LNCaP clone FGC (cell line): ENCODE results near the gene ELOVL2.

Experiments
- DNase-seq: peaks from one replicate; pipeline ENCODE4 v3.0.0-alpha.2; 2011; ENCODE audit warnings: low read depth
- H3K4me3 ChIP-seq: 2 replicates; pipeline ENCODE4 v1.5.1; 2011; ENCODE audit warnings: mild to moderate bottlenecking, low read depth, low read length, control low read depth
- TF ChIP-seq, protein P1 (sequence below): IDR thresholded peaks from 2 replicates; pipeline ENCODE4 v1.5.1; 2012; ENCODE audit warnings: mild to moderate bottlenecking; ENCODE audit not compliant: control insufficient read depth, insufficient read depth; ENCODE audit errors: extremely low read depth

ELOVL2 gene

DNA sequence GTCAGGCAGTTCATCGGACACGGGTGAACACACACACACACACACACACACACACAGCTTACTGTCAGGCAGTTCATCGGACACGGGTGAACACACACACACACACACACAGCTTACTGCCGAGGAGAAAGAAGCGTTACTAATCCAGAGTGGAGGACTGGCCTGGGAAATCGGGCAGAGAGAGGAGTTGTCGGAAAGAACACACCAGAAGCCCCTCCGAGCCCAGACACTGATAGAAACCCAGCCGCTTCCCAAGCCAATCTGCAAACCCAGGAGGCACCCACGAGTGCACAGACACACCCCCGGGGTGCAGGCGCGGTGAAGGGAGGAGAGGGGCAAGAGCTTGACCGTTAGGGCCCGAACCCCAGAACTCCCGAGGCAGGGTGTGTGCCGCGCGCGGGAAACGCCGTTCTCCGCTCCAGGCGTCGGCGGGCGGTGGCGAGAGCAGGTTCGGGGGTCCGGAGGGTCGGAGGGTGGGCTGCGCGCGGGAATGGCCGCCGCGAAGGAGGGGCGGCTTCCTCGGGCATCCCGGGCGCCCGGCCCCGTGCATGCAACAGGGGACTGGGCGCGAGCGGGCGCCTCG lies 636 bp downstream of the ELOVL2 start:
- H3K4me3 ChIP-seq = no peak overlapping the region
- TF ChIP-seq, protein P1, sequence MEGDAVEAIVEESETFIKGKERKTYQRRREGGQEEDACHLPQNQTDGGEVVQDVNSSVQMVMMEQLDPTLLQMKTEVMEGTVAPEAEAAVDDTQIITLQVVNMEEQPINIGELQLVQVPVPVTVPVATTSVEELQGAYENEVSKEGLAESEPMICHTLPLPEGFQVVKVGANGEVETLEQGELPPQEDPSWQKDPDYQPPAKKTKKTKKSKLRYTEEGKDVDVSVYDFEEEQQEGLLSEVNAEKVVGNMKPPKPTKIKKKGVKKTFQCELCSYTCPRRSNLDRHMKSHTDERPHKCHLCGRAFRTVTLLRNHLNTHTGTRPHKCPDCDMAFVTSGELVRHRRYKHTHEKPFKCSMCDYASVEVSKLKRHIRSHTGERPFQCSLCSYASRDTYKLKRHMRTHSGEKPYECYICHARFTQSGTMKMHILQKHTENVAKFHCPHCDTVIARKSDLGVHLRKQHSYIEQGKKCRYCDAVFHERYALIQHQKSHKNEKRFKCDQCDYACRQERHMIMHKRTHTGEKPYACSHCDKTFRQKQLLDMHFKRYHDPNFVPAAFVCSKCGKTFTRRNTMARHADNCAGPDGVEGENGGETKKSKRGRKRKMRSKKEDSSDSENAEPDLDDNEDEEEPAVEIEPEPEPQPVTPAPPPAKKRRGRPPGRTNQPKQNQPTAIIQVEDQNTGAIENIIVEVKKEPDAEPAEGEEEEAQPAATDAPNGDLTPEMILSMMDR = no peak
- DNase-seq = no peak

DNA sequence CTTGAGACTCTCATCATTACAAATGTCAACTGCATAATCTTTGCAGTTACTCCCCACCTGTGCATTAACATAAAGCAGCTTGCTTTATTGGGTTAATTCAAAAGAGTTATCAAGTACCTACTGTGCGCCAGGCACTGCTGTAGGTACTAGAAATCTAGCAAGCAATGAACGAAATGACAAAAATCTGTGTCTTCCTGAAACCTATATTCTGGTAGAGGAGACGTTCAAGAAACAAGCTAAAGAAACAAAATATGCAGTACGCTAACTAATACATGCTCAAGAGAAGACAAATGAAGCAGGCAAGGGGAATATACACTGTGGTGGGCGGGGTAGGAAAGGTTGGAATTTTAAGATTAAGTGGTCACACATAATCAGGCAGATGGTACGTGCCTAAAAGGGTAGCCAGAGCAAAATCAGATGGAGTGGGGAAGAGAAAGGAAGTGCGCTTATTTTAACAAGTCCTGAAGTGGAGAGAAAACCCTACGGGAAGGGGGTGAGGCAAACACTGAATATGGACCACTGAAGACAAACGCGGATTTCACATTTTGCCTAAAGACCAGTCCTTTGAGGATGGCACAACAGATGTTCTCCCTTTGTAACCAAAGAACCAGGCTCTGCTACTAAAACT lies 1.2 kb downstream of the ELOVL2 start:
- TF ChIP-seq, protein P1 = no peak
- DNase-seq = no peak
- H3K4me3 ChIP-seq = no peak overlapping the region

DNA sequence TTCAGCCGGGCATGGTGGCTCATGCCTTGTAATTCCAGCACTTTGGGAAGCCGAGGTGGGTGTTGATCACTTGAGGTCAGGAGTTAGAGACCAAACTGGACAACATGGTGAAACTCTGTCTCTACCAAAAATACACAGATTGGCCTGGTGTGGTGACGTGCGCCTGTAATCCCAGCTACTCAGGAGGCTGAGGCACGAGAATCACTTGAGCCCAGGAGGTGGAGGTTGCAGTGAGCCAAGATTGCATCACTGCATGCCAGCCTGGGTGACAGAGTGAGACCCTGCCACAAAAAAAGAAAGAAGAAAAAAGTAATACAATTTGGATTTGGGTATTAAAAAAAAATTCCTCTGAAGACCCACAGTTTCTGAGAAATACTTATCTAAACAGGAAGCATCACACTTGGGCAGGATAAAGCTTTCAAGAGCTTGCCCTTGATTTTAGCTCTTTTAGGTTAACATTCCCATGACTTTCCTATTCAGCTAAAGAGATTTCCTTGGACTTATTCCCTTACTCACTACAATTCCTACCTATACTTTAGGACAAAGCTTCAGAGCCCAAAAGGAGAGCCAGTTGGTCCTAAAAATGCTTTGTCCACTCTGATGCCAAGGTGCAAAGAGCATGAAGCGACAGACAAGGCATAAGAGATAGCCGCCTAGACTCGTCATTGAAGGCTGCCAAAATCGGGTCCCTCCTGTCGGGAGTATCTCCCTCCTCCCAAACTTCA lies 1.9 kb downstream of the ELOVL2 start:
- no peak overlapping the region for H3K4me3 ChIP-seq

DNA sequence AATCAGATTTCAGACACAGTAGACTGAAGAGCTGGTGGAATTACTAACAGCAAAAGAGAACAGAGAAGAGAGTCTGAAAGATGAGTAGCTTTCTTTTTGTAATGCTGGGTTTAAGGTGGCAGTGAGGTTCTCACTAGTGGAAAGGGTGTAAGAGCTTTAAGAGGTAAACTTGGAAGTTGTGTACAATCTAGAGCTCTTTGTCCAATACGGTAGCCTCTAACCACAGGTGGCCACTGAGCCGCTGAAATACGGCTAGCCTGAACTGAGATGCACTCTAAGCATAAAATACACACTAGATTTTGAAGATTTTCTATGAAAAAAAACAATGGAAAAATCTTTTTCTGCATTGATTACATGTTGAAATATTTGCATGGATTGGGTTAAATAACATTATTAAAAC lies 4.0 kb downstream of the ELOVL2 start:
- TF ChIP-seq, protein P1 = no peak
- H3K4me3 ChIP-seq = no peak overlapping the region
- DNase-seq = no peak

More for the DNA sequence above, 1.9 kb downstream of the ELOVL2 start:
- TF ChIP-seq, protein P1 = no peak
- DNase-seq = no peak

DNA sequence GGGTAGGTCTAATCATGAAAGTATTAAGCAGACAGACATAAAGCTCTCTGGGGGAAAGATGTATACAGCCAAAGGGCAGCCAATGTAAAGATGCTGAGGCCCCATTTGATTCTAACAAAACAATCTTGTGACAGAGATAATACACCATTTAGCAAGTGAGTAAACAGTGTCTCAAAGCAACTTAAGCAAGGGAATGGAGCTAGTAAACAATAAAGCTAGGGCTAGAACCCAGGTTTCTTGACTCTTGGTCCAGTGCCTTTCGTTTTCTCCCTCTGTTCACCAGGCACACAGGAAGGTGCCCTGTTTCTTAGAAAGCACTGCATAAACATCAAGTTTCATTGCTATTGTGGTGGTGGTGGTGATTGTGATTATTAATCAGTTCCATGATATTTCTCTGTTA lies 5.1 kb downstream of the ELOVL2 start:
- no peak overlapping the region for H3K4me3 ChIP-seq
- TF ChIP-seq, protein P1 = no peak
- no peak for DNase-seq

DNA sequence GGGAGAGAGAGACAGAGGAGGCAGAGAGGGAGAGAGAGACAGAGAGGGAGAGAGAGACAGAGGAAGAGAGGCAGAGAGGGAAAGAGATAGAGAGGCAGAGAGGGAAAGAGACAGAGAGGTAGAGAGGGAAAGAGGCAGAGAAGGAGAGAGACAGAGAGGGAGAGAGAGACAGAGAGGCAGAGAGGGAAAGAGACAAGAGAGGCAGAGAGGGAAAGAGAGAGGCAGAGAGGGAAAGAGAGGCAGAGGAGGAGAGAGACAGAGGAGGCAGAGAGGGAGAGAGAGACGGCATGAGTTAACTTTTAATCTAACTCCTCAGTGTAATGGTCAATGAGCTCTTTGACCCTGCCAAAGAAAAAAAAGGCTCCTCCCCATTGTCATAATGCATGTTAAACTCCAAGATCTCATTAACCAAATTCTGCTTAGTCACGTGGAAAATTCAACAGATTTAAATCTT lies 7.1 kb downstream of the ELOVL2 start:
- DNase-seq = no peak
- TF ChIP-seq, protein P1 = no peak
- H3K4me3 ChIP-seq = no peak overlapping the region

DNA sequence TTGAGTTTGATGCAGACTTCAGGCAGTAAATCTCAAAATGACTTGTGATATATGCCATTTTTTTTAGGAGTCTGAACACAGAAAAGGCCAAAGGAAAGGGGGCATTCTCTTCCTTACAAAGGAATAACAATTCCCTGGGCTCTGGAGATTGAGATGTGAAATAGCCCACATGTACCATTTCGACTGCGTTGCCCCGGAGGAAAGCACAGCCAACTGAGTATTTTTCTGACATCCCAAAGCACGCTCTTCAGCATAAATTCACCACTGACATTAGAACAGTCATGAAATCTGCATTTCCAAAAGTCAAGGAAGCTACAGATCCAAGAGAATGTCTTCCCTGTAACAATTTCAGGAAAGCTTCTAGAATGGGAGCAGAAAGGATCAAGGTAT lies 7.8 kb downstream of the ELOVL2 start:
- H3K4me3 ChIP-seq = no peak overlapping the region
- no peak for DNase-seq
- TF ChIP-seq, protein P1 = no peak
